ENCODE results near the gene BOC. TPM values are rescaled to one million over a fixed set of nuclear protein-coding genes. Genes with fewer than 3 reads are reported as not detected.

The BOC gene
- total and polyA plus RNA-seq, 2 experiments from 2014 or later, result 2.1 to 4.1 TPM

GRCh38 chr3:113271594-113272384 is 60.4 kb downstream of the BOC start:
- no peak for ATAC-seq
- Histone ChIP-seq H3K79me2 (replicated peaks; ENCODE audit: insufficient read depth) (no peaks in the 10 kb centered on the region), H4K20me1 (replicated peaks; ENCODE audit: insufficient read depth) (no peaks in the 10 kb centered on the region), H3K27ac (ENCODE audit: low read depth) (no peak overlapping the region), H3K27me3 (ENCODE audit: insufficient read depth) (no peaks in the 10 kb centered on the region), H3K4me2 (no peak overlapping the region), H3F3A (replicated peaks; ENCODE audit: low read depth) (no peaks in the 10 kb centered on the region), H3K36me3 (ENCODE audit: insufficient read depth) (no peaks in the 10 kb centered on the region), H3K9me2 (ENCODE audit: insufficient read depth) (no peaks in the 10 kb centered on the region), H3K4me1 (ENCODE audit: insufficient read depth) (no peaks in the 10 kb centered on the region), H3K4me3 (no peak overlapping the region), H2AFZ (no peak overlapping the region)
- TF ChIP-seq ZNF114 (CRISPR knock-in tag; IDR thresholded peaks at IDR 0.05) (no peak), CTCF (conservative IDR thresholded peaks at IDR 0.05; ENCODE audit: low read depth in 2 of 2) (no peak), REST (IDR thresholded peaks at IDR 0.05; ENCODE audit: unreplicated experiment) (no peak), ZNF462 (CRISPR knock-in tag; IDR thresholded peaks at IDR 0.05) (no peak), ZNF331 (CRISPR knock-in tag; IDR thresholded peaks at IDR 0.05; ENCODE audit: low read depth) (no peak), EZH2phosphoT487 (IDR thresholded peaks at IDR 0.05; ENCODE audit: unreplicated experiment) (no peak), JUNB (IDR thresholded peaks at IDR 0.05; ENCODE audit: unreplicated experiment) (no peak), ETS1 (IDR thresholded peaks at IDR 0.05) (no peak), EZH2 (IDR thresholded peaks at IDR 0.05; ENCODE audit: low read depth, unreplicated experiment) (no peak), STAT1 (IDR thresholded peaks at IDR 0.05; ENCODE audit: unreplicated experiment) (no peak), NANOG (IDR thresholded peaks at IDR 0.05; ENCODE audit: borderline replicate concordance) (no peak), POLR2AphosphoS5 (IDR thresholded peaks at IDR 0.05; ENCODE audit: low read depth) (no peak), CREB1 (CRISPR knock-in tag; IDR thresholded peaks at IDR 0.05; ENCODE audit: low read depth) (no peak)
- Mint-ChIP-seq H3K36me3 (ENCODE audit: low read depth) (no peaks in the 10 kb centered on the region; the same call in 2 of the 3 replicates), H3K27me3 (ENCODE audit: insufficient read depth, low read depth, poor library complexity) (peaks cover 4% of the 10 kb centered on the region), H3K9me3 (no peaks in the 10 kb centered on the region), H3K27ac (no peak overlapping the region), H3K4me3 (no peak overlapping the region), H3K4me1 (peaks cover 16% of the 10 kb centered on the region)
- DNase-seq (ENCODE audit: low spot score), result no peak
